ENCODE data around the gene DNAJC11.
"Not testable (repeated sequence)": the region's sequence is repeated elsewhere in the genome, so short reads cannot be mapped to it uniquely, and the experiment has no call there.

The DNAJC11 gene

DNA sequence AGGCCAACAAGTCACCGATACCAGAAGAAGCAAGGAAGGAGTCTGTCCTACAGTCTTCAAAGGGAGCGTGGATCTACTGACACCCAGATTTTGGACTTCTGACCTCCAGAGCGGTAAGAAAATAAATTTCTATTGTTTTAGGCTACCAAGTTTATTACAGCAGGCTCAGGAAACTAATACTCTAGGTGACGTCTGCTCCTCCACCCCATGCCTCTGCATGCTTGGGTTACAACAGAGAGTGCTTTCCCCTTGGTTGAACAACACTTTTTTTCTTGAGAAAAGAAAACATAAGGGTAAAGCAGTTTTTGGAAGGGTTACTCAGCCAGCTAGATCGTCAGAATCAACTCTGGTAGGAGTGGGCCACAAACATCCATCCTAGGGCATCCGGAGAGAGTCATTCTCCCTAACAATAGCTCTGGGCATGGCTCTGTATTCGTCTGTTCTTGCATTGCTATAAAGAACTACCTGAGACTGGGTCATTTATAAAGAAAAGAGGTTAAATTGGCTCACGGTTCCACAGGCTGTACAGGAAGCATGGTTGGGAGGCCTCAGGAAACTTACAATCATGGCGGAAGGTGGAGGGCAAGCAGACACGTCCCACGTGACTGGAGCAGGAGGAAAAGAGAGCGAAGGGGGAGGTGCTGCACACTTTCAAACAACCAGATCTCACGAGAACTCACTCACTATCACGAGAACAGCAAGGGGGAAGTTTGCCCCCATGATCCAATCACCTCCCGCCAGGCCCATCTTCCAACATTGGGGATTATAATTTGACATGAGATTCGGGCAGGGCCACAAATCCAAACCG, 22.2 kb upstream of the DNAJC11 start:
- H3K4me1 Mint-ChIP-seq, result peaks cover 6% of the 10 kb centered on the region
- no peak overlapping the region for H3K4me3 Mint-ChIP-seq
- H3K36me3 Mint-ChIP-seq, result no peaks in the 10 kb centered on the region
- ATAC-seq, result no peak
- no peaks in the 10 kb centered on the region for H3K9me3 Mint-ChIP-seq
- H3K27ac Mint-ChIP-seq, result no peak overlapping the region
- peaks cover 6% of the 10 kb centered on the region for H3K27me3 Mint-ChIP-seq

- no peak for ATAC-seq
- H3K9me3 Mint-ChIP-seq, result peaks cover 9% of the 10 kb centered on the region
- H3K27me3 Mint-ChIP-seq, result peaks cover 40% of the 10 kb centered on the region
- H3K4me3 Mint-ChIP-seq, result no peak overlapping the region
- no peaks in the 10 kb centered on the region for H3K4me1 Mint-ChIP-seq
- no peaks in the 10 kb centered on the region for H3K36me3 Mint-ChIP-seq
- H3K27ac Mint-ChIP-seq, result no peak overlapping the region
Measured at GRCh38 chr1:6711174-6711573, 9.6 kb upstream of the DNAJC11 start.

- H3K4me3 Mint-ChIP-seq, result no peak overlapping the region
- peaks cover 24% of the 10 kb centered on the region for H3K27me3 Mint-ChIP-seq
Measured at GRCh38 chr1:6704746-6705145, 3.1 kb upstream of the DNAJC11 start.

GRCh38 chr1:6703016-6703415, 1.4 kb upstream of the DNAJC11 start:
- Mint-ChIP-seq H3K27me3 (peaks cover 12% of the 10 kb centered on the region), H3K9me3 (no peaks in the 10 kb centered on the region), H3K36me3 (no peaks in the 10 kb centered on the region), H3K27ac (peak overlapping the region; percentile 87), H3K4me1 (peaks cover 31% of the 10 kb centered on the region), H3K4me3 (peak overlapping the region; percentile 88)
- no peak for ATAC-seq

More at GRCh38 chr1:6704746-6705145, 3.1 kb upstream of the DNAJC11 start:
- Mint-ChIP-seq H3K4me1 (peaks cover 25% of the 10 kb centered on the region), H3K9me3 (no peaks in the 10 kb centered on the region), H3K36me3 (no peaks in the 10 kb centered on the region), H3K27ac (no peak overlapping the region)
- ATAC-seq, result no peak

- H3K36me3 Mint-ChIP-seq, result no peaks in the 10 kb centered on the region
- H3K4me3 Mint-ChIP-seq, result peak overlapping the region; percentile 88
- peaks cover 32% of the 10 kb centered on the region for H3K4me1 Mint-ChIP-seq
- no peaks in the 10 kb centered on the region for H3K27me3 Mint-ChIP-seq
- ATAC-seq, result no peak
- H3K9me3 Mint-ChIP-seq, result no peaks in the 10 kb centered on the region
- H3K27ac Mint-ChIP-seq, result peak overlapping the region; percentile 87
Measured at GRCh38 chr1:6700853-6701436, 671 bp downstream of the DNAJC11 start.

DNA sequence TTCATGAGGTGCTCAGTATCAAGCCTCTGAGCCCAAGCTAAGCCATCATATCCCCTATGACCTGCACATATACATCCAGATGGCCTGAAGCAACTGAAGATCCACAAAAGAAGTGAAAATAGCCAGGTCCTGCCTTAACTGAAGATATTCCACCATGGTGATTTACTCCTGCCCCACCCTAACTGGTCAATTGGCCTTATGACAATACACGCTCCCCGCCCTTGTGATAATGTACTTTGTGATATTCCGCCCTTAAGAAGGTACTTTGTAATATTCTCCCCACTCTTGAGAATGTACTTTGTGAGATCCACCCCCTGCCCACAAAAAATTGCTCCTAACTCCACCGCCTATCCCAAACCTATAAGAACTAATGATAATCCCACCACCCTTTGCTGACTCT, 1.7 kb downstream of the DNAJC11 start:
- Mint-ChIP-seq H3K4me3 (peak overlapping the region; percentile 88), H3K27ac (peak overlapping the region; percentile 87), H3K4me1 (peaks cover 32% of the 10 kb centered on the region)
- H3K9me3 Mint-ChIP-seq, ATAC-seq, H3K36me3 Mint-ChIP-seq, H3K27me3 Mint-ChIP-seq: not testable (repeated sequence)

DNA sequence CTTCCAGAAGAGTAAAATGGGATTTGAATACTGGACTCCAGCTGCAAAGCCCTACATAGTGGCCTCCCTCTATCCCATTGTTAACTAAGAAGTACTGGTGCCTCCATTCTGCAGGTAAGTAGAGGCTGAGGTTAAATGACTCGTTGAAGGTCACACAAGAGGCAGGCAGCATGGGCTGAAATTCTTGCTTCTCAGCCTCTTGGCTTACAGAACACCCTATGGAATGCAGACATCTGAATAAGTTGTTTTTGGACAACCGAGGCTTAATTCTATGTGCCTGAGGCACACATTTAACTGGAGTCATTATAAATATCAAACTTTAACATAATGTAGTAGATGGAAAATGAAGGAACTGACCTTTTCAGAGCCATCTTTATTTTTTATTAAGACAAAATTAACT, 5.7 kb downstream of the DNAJC11 start:
- Mint-ChIP-seq H3K27me3 (no peaks in the 10 kb centered on the region), H3K27ac (no peak overlapping the region), H3K4me3 (no peak overlapping the region), H3K9me3 (no peaks in the 10 kb centered on the region), H3K36me3 (no peaks in the 10 kb centered on the region), H3K4me1 (peaks cover 31% of the 10 kb centered on the region)
- no peak for ATAC-seq

DNA sequence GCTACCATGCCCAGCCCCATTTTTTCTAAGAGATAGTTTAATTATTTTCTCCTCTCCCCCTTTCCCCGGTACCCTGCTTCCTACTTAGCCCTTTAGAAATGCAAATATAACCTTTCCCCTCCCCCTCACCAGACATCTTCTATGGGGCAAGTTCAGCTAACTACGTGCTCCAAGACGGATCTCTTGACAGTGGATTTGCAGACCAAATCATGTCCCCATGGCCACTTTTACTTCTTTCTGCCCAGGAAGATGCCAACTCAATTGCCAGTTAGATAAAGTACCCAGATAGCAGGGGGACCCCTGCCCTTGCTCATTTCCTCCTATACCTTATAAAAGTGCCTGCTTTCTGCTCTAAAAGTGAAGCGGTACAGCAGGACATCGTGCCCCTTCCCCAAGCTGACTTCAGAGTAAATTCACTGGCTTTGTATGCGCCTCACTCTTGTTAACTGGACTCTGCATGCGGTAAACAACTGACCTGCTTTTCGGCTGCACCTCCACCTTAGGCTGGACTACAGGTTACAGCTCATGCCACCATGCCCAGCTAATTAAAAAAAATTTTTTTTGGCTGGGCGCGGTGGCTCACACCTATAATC, 7.4 kb downstream of the DNAJC11 start:
- peaks cover 2% of the 10 kb centered on the region for H3K36me3 Mint-ChIP-seq
- H3K4me3 Mint-ChIP-seq, result no peak overlapping the region
- no peaks in the 10 kb centered on the region for H3K27me3 Mint-ChIP-seq
- H3K4me1 Mint-ChIP-seq, result peaks cover 26% of the 10 kb centered on the region
- H3K27ac Mint-ChIP-seq, result no peak overlapping the region
- no peaks in the 10 kb centered on the region for H3K9me3 Mint-ChIP-seq
- no peak for ATAC-seq

DNA sequence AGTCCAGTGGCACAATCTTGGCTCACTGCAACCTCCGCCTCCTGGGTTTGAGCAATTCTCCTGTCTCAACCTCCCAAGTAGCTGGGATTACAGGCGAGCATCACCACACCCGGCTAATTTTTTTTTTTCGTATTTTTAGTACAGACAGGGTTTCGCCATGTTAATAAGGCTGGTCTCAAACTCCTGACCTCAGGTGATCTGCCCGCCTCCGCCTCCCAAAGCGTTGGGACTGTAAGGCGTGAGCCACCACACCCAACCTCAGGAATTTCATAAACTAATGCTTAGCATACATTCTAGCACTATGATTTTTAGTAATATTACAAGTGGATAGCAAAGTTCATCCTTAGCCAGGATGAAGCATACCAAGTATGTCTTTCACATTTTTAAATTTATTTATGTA, 8.7 kb downstream of the DNAJC11 start:
- Mint-ChIP-seq H3K27me3 (no peaks in the 10 kb centered on the region), H3K36me3 (peaks cover 6% of the 10 kb centered on the region), H3K27ac (no peak overlapping the region), H3K4me3 (no peak overlapping the region), H3K9me3 (no peaks in the 10 kb centered on the region), H3K4me1 (peaks cover 31% of the 10 kb centered on the region)
- no peak for ATAC-seq

DNA sequence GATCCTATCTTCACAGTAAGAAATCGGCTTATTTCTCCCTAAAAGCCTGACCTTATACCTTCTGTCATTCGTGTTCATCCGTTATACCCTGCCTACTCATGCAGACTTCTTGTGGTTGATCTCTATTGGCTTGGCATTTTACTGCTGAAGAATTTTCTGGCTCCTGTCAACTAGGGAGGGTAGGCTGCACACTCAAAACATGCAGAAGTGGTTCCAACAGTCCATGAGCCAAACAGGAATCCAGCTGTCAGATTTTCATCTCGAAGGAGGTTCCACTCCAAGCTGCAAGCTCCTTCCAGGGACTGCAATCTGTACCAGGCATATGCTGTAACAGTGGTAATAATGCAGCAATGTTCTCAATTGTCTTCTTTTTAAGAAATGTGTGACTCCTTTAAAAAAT, 10.1 kb downstream of the DNAJC11 start:
- no peaks in the 10 kb centered on the region for H3K9me3 Mint-ChIP-seq
- peaks cover 10% of the 10 kb centered on the region for H3K36me3 Mint-ChIP-seq
- no peak for ATAC-seq
- no peaks in the 10 kb centered on the region for H3K27me3 Mint-ChIP-seq
- peaks cover 39% of the 10 kb centered on the region for H3K4me1 Mint-ChIP-seq
- H3K4me3 Mint-ChIP-seq, result no peak overlapping the region
- H3K27ac Mint-ChIP-seq, result no peak overlapping the region

DNA sequence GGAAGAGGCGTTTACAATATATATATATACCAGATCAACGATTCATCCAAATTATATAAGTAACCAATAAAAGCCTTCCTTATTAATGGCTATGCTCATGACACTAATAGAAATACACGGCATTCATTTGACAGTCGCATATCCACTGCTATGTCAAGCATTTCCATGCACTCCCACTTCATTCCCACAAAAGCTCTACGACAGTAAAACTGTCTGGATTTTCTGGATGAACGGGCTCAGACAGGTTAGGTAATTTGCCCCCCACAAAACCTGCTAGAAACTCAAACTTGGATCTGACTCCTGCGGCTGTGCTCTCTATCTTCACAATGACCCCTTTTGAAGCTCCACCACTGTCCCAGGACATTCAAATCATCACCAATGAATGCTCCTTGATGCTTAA, 11.4 kb downstream of the DNAJC11 start:
- no peak for ATAC-seq
- Mint-ChIP-seq H3K36me3 (peaks cover 10% of the 10 kb centered on the region), H3K4me1 (peaks cover 42% of the 10 kb centered on the region), H3K9me3 (no peaks in the 10 kb centered on the region), H3K4me3 (no peak overlapping the region), H3K27me3 (no peaks in the 10 kb centered on the region), H3K27ac (no peak overlapping the region)

GRCh38 chr1:6688757-6689156, 12.9 kb downstream of the DNAJC11 start:
- no peak for ATAC-seq
- no peaks in the 10 kb centered on the region for H3K27me3 Mint-ChIP-seq
- H3K4me1 Mint-ChIP-seq, result peaks cover 37% of the 10 kb centered on the region
- no peak overlapping the region for H3K27ac Mint-ChIP-seq
- H3K36me3 Mint-ChIP-seq, result peaks cover 10% of the 10 kb centered on the region
- H3K9me3 Mint-ChIP-seq, result no peaks in the 10 kb centered on the region
- H3K4me3 Mint-ChIP-seq, result no peak overlapping the region

DNA sequence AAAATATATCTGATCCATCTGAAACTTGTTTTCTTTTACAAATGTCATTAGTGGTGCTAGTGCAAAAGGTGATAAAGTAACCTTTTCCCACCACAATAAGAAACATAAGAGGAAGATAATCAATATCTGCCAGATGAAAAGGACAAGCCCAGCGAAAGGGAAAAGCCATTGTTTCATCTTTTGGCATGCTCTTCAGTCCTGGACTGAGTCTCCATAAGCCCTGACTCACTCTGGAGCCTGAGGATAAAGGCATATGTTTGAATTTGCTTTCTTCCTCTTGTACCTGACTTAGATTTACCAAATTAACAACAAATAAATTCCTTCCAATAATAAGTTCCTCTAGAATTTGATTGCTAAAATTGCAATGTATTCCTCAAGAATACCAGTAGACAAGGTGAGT, 13.6 kb downstream of the DNAJC11 start:
- Mint-ChIP-seq H3K27me3 (no peaks in the 10 kb centered on the region), H3K4me1 (peaks cover 37% of the 10 kb centered on the region), H3K36me3 (peaks cover 10% of the 10 kb centered on the region), H3K9me3 (no peaks in the 10 kb centered on the region), H3K27ac (no peak overlapping the region), H3K4me3 (no peak overlapping the region)
- ATAC-seq, result no peak

GRCh38 chr1:6686294-6686693, 15.3 kb downstream of the DNAJC11 start:
- peaks cover 29% of the 10 kb centered on the region for H3K4me1 Mint-ChIP-seq
- H3K4me3 Mint-ChIP-seq, result no peak overlapping the region
- no peaks in the 10 kb centered on the region for H3K27me3 Mint-ChIP-seq
- ATAC-seq, result no peak
- peaks cover 10% of the 10 kb centered on the region for H3K36me3 Mint-ChIP-seq
- no peaks in the 10 kb centered on the region for H3K9me3 Mint-ChIP-seq
- no peak overlapping the region for H3K27ac Mint-ChIP-seq

GRCh38 chr1:6685381-6685780, 16.2 kb downstream of the DNAJC11 start:
- H3K27me3 Mint-ChIP-seq, result no peaks in the 10 kb centered on the region
- no peak for ATAC-seq
- H3K36me3 Mint-ChIP-seq, result peaks cover 16% of the 10 kb centered on the region
- no peak overlapping the region for H3K27ac Mint-ChIP-seq
- no peak overlapping the region for H3K4me3 Mint-ChIP-seq
- no peaks in the 10 kb centered on the region for H3K9me3 Mint-ChIP-seq
- peaks cover 29% of the 10 kb centered on the region for H3K4me1 Mint-ChIP-seq

DNA sequence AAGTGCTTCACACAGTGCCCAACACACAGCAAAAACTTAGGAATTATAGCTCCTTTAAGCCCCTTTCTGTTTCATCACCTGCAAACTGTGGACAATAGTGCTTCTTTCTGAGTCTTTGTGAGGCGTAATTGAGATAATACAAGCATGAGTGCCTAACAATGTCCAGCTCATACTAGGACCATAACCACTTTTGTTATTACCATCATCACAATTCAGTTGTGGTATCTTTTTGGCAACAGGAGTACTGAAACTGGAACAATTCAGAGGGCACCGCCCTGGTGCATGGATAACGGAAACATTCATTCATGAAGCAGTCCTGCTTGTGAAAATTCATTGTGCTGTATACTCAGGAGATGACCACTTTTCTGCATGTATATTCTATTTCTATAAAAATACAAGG, 18.2 kb downstream of the DNAJC11 start:
- H3K36me3 Mint-ChIP-seq, result peaks cover 26% of the 10 kb centered on the region
- no peaks in the 10 kb centered on the region for H3K27me3 Mint-ChIP-seq
- no peak for ATAC-seq
- no peak overlapping the region for H3K27ac Mint-ChIP-seq
- no peaks in the 10 kb centered on the region for H3K9me3 Mint-ChIP-seq
- H3K4me3 Mint-ChIP-seq, result no peak overlapping the region
- H3K4me1 Mint-ChIP-seq, result peaks cover 14% of the 10 kb centered on the region

Measured in stimulated activated memory B cell treated with anti-CD40 and anti-IgM and Interleukin-4, amounts not matched to agents 10 μg/mL and 1 μg/mL and 100 μg/mL, for 72 hours (primary cell).